Measurements from ENCODE around the gene IPO4.

GRCh38 chr14:24187539-24187915, 1.1 kb downstream of the IPO4 start:
- TF ChIP-seq, protein P1, sequence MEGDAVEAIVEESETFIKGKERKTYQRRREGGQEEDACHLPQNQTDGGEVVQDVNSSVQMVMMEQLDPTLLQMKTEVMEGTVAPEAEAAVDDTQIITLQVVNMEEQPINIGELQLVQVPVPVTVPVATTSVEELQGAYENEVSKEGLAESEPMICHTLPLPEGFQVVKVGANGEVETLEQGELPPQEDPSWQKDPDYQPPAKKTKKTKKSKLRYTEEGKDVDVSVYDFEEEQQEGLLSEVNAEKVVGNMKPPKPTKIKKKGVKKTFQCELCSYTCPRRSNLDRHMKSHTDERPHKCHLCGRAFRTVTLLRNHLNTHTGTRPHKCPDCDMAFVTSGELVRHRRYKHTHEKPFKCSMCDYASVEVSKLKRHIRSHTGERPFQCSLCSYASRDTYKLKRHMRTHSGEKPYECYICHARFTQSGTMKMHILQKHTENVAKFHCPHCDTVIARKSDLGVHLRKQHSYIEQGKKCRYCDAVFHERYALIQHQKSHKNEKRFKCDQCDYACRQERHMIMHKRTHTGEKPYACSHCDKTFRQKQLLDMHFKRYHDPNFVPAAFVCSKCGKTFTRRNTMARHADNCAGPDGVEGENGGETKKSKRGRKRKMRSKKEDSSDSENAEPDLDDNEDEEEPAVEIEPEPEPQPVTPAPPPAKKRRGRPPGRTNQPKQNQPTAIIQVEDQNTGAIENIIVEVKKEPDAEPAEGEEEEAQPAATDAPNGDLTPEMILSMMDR (IDR thresholded peaks at IDR 0.05; ENCODE audit: low read depth, low read length, missing input control): no peak
- TF ChIP-seq REST (IDR thresholded peaks at IDR 0.05): no peak
- no peak for TF ChIP-seq YY1 (IDR thresholded peaks at IDR 0.05)
- TF ChIP-seq SP1 (IDR thresholded peaks at IDR 0.05): no peak
- TF ChIP-seq RAD21 (IDR thresholded peaks at IDR 0.05): no peak
- TF ChIP-seq, protein P2, sequence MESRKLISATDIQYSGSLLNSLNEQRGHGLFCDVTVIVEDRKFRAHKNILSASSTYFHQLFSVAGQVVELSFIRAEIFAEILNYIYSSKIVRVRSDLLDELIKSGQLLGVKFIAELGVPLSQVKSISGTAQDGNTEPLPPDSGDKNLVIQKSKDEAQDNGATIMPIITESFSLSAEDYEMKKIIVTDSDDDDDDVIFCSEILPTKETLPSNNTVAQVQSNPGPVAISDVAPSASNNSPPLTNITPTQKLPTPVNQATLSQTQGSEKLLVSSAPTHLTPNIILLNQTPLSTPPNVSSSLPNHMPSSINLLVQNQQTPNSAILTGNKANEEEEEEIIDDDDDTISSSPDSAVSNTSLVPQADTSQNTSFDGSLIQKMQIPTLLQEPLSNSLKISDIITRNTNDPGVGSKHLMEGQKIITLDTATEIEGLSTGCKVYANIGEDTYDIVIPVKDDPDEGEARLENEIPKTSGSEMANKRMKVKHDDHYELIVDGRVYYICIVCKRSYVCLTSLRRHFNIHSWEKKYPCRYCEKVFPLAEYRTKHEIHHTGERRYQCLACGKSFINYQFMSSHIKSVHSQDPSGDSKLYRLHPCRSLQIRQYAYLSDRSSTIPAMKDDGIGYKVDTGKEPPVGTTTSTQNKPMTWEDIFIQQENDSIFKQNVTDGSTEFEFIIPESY (IDR thresholded peaks at IDR 0.05): no peak
- TF ChIP-seq RXRA (IDR thresholded peaks at IDR 0.05): no peak
- TF ChIP-seq TAF1 (conservative IDR thresholded peaks at IDR 0.05): no peak
- no peak for TF ChIP-seq FOXA1 (IDR thresholded peaks at IDR 0.05)
- TF ChIP-seq, protein P3, sequence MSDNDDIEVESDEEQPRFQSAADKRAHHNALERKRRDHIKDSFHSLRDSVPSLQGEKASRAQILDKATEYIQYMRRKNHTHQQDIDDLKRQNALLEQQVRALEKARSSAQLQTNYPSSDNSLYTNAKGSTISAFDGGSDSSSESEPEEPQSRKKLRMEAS (IDR thresholded peaks at IDR 0.05): no peak
- TF ChIP-seq HNF4G (IDR thresholded peaks at IDR 0.05): no peak
- TF ChIP-seq GABPA (IDR thresholded peaks at IDR 0.05 in 1 of 2, conservative IDR thresholded peaks at IDR 0.05 in 1 of 2): no peak

All from liver (tissue), 3 donors.